Prostate gland (tissue), 1 donor: Measurements from ENCODE around the gene PCIF1.

Source experiments
- POLR2A ChIP-seq: fragments of 450-650 bp; IDR thresholded peaks from one replicate; pipeline ENCODE4 v1.6.1; 2016; ENCODE audit warnings: antibody characterized with exemption, mild to moderate bottlenecking
- POLR2AphosphoS5 ChIP-seq: sonication (generic); formaldehyde crosslinking; IDR thresholded peaks from one replicate; pipeline ENCODE4 v1.6.1; 2017; ENCODE audit warnings: antibody characterized with exemption

DNA sequence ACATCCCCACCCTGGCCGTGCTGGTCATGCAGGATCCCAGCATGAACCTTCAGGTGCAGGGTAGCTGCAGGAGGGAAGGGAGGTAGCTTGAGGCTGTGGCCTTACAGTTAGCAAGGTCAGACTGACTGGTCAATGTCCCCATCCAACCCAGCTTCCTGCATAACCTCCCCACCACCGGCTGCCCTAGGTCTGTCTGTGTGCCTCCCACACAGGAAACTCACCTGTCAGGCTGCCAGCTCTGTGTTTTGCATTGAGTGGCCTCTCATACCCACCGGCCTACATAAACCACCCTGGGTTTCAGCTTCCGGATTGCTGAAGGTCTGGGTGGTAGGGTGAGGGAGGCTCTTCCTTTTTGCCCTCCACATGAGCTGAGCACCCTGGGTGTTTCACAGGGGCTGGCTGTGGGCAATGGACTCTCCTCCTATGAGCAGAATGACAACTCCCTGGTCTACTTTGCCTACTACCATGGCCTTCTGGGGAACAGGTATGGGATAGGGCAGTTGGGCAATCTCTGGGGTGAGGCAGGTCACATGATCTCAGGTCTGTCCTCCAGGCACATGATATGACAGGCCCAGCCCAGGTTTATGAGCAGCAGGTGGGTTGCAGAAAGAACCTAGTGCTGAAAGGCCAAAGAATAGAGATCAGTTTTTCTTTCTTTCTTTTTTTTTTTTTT is 41.5 kb upstream of the PCIF1 start:
- TF ChIP-seq POLR2A = no peak
- no peak for TF ChIP-seq POLR2AphosphoS5
